ENCODE data around the gene PLEKHA6. TPM values are rescaled to one million over a fixed set of nuclear protein-coding genes. Genes with fewer than 3 reads are reported as not detected.

PLEKHA6 gene
- total and polyA plus RNA-seq, 2 experiments from 2014 or later, result 2.8 to 6.2 TPM

DNA sequence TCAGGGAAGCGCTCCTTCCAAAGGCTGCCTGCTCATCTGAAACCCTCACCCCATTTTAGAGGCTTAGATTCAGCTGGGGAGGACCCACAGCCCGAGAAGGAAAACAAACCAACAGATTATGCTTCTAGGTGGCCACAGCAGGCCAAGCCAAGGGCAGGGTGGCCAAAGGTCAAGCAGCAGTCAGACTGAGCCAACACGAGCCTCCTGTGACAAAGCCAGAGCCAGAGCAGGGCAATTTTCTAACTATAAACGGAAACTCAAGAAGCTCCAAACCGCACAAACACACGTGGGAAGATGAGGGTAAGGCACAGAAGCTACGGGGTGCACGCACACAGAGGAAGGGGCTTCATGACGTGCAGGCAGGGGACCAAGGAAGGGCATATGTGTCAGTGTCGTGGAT is 64.1 kb downstream of the PLEKHA6 start (continued):
- TF ChIP-seq, protein P1, sequence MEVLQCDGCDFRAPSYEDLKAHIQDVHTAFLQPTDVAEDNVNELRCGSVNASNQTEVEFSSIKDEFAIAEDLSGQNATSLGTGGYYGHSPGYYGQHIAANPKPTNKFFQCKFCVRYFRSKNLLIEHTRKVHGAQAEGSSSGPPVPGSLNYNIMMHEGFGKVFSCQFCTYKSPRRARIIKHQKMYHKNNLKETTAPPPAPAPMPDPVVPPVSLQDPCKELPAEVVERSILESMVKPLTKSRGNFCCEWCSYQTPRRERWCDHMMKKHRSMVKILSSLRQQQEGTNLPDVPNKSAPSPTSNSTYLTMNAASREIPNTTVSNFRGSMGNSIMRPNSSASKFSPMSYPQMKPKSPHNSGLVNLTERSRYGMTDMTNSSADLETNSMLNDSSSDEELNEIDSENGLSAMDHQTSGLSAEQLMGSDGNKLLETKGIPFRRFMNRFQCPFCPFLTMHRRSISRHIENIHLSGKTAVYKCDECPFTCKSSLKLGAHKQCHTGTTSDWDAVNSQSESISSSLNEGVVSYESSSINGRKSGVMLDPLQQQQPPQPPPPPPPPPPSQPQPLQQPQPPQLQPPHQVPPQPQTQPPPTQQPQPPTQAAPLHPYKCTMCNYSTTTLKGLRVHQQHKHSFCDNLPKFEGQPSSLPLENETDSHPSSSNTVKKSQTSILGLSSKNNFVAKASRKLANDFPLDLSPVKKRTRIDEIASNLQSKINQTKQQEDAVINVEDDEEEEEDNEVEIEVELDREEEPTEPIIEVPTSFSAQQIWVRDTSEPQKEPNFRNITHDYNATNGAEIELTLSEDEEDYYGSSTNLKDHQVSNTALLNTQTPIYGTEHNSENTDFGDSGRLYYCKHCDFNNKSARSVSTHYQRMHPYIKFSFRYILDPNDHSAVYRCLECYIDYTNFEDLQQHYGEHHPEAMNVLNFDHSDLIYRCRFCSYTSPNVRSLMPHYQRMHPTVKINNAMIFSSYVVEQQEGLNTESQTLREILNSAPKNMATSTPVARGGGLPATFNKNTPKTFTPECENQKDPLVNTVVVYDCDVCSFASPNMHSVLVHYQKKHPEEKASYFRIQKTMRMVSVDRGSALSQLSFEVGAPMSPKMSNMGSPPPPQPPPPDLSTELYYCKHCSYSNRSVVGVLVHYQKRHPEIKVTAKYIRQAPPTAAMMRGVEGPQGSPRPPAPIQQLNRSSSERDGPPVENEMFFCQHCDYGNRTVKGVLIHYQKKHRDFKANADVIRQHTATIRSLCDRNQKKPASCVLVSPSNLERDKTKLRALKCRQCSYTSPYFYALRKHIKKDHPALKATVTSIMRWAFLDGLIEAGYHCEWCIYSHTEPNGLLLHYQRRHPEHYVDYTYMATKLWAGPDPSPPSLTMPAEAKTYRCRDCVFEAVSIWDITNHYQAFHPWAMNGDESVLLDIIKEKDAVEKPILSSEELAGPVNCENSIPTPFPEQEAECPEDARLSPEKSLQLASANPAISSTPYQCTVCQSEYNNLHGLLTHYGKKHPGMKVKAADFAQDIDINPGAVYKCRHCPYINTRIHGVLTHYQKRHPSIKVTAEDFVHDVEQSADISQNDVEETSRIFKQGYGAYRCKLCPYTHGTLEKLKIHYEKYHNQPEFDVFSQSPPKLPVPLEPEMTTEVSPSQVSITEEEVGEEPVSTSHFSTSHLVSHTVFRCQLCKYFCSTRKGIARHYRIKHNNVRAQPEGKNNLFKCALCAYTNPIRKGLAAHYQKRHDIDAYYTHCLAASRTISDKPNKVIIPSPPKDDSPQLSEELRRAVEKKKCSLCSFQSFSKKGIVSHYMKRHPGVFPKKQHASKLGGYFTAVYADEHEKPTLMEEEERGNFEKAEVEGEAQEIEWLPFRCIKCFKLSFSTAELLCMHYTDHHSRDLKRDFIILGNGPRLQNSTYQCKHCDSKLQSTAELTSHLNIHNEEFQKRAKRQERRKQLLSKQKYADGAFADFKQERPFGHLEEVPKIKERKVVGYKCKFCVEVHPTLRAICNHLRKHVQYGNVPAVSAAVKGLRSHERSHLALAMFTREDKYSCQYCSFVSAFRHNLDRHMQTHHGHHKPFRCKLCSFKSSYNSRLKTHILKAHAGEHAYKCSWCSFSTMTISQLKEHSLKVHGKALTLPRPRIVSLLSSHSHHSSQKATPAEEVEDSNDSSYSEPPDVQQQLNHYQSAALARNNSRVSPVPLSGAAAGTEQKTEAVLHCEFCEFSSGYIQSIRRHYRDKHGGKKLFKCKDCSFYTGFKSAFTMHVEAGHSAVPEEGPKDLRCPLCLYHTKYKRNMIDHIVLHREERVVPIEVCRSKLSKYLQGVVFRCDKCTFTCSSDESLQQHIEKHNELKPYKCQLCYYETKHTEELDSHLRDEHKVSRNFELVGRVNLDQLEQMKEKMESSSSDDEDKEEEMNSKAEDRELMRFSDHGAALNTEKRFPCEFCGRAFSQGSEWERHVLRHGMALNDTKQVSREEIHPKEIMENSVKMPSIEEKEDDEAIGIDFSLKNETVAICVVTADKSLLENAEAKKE (CRISPR knock-in tag; IDR thresholded peaks at IDR 0.05), result no peak
- no peak for TF ChIP-seq NANOG (IDR thresholded peaks at IDR 0.05; ENCODE audit: borderline replicate concordance)

DNA sequence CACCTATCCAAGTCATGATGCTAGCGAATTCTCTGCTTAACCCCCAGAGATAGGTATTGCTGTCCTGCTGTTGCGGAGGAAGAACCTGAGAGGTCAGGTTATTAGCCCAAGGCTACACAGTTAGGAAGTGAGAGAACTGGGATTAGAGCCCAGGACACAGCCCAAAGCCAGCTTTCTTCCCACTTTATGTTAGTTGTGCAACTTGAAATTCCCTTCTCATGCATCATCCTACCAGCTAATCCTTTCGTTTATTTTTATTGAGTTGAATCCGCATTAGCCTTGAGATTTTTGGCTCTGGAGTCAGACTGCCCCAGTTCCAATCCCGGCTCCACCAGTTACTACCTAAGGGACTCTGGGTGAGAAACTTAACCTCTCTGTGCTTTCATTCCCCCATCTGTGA is 65.4 kb downstream of the PLEKHA6 start:
- no peaks in the 10 kb centered on the region for H3K27me3 ChIP-seq (ENCODE audit: insufficient read depth)
- DNase-seq (ENCODE audit: low spot score) (no peak), ATAC-seq (no peak)
- Mint-ChIP-seq H3K4me1 (peaks cover 38% of the 10 kb centered on the region), H3K27ac (no peak overlapping the region), H3K36me3 (ENCODE audit: low read depth) (peaks cover 4% of the 10 kb centered on the region; the same call in 1 of the 3 replicates), H3K4me3 (no peak overlapping the region), H3K27me3 (ENCODE audit: insufficient read depth, low read depth, poor library complexity) (peaks cover 9% of the 10 kb centered on the region), H3K9me3 (no peaks in the 10 kb centered on the region)
- H2AFZ ChIP-seq, result no peak overlapping the region
- peaks cover 4% of the 10 kb centered on the region; the same call in 1 of the 2 replicates for H3K9me2 ChIP-seq (ENCODE audit: insufficient read depth)
- no peak overlapping the region for H3K4me2 ChIP-seq
- H3K36me3 ChIP-seq (ENCODE audit: insufficient read depth), result no peaks in the 10 kb centered on the region
- H4K20me1 ChIP-seq (replicated peaks; ENCODE audit: insufficient read depth), result no peaks in the 10 kb centered on the region
- H3K27ac ChIP-seq (ENCODE audit: low read depth), result no peak overlapping the region
- H3F3A ChIP-seq (replicated peaks; ENCODE audit: low read depth), result no peaks in the 10 kb centered on the region
- H3K79me2 ChIP-seq (replicated peaks; ENCODE audit: insufficient read depth), result no peaks in the 10 kb centered on the region
- no peak overlapping the region for H3K4me3 ChIP-seq
- peaks cover 14% of the 10 kb centered on the region; the same call in 1 of the 2 replicates for H3K4me1 ChIP-seq (ENCODE audit: insufficient read depth)
- TF ChIP-seq JUNB (IDR thresholded peaks at IDR 0.05; ENCODE audit: unreplicated experiment) (no peak), ZNF331 (CRISPR knock-in tag; IDR thresholded peaks at IDR 0.05; ENCODE audit: low read depth) (no peak), STAT1 (IDR thresholded peaks at IDR 0.05; ENCODE audit: unreplicated experiment) (no peak), EZH2phosphoT487 (IDR thresholded peaks at IDR 0.05; ENCODE audit: unreplicated experiment) (no peak), EZH2 (IDR thresholded peaks at IDR 0.05; ENCODE audit: low read depth, unreplicated experiment) (no peak), NANOG (IDR thresholded peaks at IDR 0.05; ENCODE audit: borderline replicate concordance) (no peak)
- TF ChIP-seq, protein P2, sequence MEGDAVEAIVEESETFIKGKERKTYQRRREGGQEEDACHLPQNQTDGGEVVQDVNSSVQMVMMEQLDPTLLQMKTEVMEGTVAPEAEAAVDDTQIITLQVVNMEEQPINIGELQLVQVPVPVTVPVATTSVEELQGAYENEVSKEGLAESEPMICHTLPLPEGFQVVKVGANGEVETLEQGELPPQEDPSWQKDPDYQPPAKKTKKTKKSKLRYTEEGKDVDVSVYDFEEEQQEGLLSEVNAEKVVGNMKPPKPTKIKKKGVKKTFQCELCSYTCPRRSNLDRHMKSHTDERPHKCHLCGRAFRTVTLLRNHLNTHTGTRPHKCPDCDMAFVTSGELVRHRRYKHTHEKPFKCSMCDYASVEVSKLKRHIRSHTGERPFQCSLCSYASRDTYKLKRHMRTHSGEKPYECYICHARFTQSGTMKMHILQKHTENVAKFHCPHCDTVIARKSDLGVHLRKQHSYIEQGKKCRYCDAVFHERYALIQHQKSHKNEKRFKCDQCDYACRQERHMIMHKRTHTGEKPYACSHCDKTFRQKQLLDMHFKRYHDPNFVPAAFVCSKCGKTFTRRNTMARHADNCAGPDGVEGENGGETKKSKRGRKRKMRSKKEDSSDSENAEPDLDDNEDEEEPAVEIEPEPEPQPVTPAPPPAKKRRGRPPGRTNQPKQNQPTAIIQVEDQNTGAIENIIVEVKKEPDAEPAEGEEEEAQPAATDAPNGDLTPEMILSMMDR (conservative IDR thresholded peaks at IDR 0.05; ENCODE audit: low read depth in 2 of 2), result no peak
- TF ChIP-seq, protein P1 (CRISPR knock-in tag; IDR thresholded peaks at IDR 0.05), result no peak

Measured in GM23338 (cell line).